NCI-H1092 (cell line): ENCODE data around the gene HMGXB3.

ENCODE experiments used
- DNase-seq: peaks from one replicate; lab custom pipeline; 2025; lab: John Stamatoyannopoulos, UW

Gene HMGXB3

DNA sequence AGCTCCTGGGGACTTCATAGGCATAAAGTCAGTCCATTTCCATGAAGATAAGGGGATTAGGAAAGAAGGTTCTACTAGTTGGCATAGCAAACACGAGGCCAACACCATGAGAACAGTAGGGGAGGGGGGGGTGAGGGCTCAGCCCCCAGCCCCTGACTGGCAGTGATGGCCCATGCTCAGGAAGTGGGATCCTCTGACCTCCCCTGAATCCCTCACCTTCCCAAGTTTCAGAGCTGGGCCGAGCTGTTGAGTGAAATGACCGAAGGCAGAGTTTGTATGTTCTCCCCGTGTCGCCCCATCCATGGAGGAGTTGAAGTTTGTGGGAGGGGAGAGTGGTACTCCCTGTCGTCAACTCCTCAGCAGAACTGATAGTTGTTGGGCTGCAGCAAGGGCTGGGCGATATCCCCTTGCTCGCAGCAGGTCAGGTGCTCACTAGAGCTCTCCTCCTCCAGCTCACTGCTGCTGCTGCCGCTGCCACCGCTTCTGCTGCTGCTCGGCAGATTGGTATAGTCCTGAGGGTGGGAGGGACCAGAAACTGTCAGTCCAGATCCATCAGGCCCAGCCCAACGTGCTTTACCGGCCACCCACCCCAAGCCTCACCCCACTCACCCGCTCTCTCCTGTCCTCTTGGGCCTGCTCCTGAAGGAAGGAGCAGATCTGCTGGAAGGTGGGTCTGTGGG lies 53.3 kb downstream of the HMGXB3 start:
- DNase-seq, result no peak

DNA sequence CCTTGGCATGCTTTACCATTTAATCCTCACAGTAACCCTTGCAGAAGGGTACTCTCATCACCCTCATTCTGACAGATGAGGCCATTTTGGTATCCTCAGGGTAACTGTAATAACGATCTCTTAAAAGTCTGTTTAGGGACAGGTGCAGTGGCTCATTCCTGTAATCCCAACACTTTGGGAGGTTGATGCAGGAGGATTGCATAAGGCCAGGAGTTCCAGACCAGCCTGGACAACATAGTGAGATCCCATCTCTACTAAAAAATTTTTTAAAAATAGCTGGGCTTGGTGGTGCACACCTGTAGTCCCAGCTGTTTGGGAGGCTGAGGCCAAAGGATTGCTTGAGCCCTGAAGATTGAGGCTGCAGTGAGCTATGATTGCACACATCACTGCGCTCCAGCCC lies 54.0 kb downstream of the HMGXB3 start:
- no peak for DNase-seq

DNA sequence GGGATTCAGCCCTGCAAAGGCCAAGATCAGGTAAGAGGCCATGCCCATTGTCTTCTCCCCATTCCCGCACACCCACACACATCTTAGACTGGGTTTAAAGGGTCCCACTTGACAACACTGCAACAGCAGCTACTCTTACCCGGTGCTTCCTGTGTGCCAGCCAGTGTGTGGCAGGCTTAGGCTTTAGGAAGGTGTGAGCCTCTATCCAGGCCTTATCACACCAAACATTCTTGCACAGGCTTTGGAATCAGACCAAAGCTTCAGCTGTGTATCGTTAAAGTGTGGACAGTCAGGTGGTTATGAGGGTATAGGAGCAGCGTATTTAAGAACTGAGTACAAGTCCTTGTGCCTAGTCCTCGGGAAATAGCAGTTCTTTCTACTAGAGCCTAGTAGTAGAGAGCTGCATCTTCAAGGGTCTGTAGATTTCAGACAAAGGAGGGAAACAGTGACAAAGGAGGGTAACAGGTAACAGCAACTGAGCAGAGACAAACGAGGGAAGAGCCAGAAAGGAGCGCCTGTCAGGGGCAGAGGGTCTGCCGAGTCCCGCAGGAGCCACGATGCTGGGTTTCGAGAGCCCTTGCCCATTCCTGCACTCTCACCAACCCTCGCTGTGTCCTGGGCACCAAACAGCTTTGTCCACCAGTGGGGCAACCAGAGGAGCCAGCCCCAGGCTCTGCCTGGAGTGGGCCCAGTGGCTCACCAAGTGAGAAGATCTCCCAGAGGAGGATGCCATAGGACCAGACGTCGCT lies 55.0 kb downstream of the HMGXB3 start:
- no peak for DNase-seq

DNA sequence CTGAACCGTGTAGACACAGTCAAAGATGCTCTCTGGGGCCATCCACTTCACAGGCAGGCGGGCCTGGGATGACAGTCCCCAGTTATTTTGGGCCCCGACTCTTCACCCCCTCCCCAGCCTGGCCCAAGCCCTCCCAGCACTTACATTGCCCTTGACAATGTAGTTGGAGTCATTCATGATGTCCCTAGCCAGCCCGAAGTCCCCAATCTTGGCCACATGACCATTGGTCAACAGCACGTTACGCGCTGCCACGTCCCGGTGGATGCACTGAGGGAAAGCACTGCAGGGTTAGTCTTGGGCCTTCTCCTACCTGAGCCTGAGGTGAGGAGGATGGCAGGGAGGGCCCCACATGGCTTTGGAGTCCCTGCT lies 55.5 kb downstream of the HMGXB3 start:
- DNase-seq, result no peak

DNA sequence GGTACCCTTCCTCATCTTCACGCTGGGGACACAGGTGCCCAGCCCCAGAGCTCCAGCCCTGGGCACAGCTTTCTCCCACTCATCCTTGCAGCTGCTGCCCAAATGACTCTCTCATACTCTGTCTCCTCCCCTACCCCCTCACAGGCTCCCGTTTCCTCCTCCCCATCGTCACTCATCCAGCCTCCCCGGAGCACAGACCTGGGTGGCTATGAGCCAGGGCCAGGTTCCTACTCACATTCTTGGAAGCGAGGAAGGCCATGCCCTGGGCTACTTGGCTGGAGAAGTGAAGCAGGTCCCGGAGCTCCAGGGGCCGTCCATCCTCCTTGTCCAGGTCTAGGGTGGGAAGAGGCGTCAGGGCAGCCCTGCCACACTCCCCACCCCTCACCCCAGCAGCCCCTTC lies 56.5 kb downstream of the HMGXB3 start:
- DNase-seq, result no peak

DNA sequence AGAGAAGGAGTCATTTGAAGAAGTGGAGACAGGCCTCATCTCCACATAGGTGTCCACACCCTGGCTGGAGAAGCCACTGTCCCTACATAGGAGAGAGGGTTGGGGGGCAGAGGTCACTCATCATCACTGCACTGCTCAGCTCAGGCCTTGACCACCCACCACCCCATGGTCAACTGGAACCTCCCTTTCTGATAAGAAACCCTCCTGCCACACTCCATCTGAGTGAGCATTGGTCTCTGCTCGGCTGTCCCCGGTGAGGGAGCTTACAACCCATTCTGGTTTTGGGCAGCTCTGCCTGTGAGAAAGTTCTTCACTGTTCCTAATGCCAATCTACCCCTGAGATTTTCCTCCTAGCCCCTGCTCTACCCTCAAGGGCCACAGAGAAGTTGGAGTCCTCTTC lies 57.0 kb downstream of the HMGXB3 start:
- DNase-seq, result no peak

DNA sequence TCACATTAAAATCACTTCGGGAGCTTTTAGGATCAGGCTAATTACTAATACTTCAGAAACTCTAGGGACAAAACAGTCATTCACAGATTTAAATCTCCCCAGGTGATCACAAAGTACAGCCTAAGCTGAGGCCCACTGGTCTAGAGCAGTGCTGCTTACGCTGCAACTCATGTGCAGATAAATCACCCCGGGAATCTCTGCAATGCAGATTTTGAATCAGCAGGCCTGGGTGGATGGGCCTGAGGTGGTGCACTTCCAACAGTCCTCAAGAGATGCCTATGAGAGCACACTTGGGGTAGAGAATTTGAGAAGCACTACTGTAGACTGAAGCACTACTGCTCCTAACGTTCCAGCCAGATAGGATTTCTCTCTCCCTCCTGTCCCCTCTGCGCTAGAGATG lies 57.5 kb downstream of the HMGXB3 start:
- no peak for DNase-seq

DNA sequence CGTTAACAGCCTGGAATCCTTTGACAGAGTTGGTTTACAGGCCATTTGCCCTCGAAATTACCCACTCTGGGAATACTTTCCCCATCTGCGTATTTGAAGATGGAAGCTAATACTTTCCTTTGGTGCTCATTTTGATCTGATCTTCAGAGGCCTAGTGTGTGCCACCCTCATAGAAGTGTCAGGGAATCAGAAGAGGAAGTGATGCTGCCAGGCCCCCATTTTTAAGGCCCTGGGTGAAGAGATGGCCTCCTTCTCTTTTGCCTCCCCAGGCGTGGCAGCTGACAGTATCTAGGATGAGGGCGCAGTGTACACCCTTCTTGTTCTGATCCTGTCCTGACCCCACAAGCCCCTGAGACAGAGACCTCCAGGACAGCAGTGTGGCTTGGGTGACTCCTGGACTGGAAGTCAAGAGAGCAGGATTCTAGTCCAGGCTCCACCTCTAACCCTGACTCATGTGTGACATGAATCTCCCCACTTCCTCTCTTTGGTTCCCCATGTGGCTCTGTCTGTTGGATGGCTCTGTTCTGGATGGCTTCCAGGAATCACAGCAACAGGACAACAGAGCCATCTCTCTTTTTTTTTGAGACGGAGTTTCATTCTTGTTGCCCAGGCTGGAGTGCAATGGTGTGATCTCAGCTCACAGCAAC lies 58.1 kb downstream of the HMGXB3 start:
- no peak for DNase-seq

DNA sequence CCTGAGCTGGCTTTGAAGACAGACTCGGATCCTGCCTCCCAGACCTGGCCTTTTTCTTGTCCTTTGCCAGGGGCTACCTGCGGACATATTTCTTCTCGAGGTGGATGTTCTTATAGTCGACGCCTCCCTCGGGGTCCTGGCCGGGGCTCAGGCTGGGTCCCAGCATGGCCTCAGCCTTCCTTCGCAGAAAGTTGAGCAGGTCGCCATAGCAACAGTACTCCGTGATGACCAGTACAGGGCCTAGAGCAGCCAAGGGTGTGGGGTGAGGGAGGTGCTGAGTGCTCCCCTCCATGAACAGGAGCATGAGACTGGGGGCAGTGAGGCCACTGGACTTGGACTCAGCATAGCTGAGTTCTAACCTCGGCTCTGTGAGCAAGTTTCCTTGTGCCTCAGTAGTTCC lies 59.1 kb downstream of the HMGXB3 start:
- no peak for DNase-seq

DNA sequence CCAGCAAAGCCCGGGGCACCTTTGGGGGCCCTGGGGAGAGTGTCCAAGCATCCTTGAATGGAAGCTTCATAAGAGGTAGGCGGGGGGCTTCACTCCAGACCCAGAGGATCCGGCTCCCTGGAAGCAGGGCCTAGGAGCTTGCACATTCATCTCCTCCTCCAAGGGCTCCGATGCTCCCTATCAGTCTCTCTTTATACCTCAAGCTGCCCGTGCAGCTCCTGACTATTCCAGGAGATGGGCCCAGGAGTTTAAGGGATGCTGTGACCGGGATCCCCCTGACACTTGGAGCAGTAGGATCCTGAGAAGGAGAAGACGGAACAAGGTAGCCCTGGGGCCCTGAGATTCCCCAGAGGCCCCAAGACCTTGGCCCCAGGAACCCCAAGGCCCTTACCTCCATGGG lies 59.9 kb downstream of the HMGXB3 start:
- DNase-seq, result no peak

DNA sequence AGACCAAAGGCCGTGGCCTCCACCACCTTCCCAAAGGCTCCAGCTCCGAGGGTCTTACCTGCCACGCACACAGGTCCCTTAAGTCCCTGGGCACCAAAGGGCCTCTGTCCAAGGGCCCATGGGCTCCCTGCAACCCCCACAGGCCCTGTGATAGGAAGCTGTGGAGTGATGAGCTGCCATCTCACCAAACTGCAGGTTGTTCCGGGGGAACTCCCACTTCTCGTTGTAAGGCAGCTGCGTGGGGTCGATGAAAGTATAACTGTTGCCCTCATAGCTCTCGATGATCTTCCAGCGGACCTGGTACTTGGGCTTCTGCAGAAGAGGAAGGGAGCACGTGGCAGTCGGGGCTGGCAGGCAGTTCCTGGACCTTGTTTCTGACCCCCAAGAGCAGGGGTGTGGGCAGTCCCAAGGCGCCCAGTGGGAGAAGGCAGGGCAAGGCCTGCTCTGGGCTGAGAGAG lies 61.0 kb downstream of the HMGXB3 start:
- DNase-seq, result no peak

DNA sequence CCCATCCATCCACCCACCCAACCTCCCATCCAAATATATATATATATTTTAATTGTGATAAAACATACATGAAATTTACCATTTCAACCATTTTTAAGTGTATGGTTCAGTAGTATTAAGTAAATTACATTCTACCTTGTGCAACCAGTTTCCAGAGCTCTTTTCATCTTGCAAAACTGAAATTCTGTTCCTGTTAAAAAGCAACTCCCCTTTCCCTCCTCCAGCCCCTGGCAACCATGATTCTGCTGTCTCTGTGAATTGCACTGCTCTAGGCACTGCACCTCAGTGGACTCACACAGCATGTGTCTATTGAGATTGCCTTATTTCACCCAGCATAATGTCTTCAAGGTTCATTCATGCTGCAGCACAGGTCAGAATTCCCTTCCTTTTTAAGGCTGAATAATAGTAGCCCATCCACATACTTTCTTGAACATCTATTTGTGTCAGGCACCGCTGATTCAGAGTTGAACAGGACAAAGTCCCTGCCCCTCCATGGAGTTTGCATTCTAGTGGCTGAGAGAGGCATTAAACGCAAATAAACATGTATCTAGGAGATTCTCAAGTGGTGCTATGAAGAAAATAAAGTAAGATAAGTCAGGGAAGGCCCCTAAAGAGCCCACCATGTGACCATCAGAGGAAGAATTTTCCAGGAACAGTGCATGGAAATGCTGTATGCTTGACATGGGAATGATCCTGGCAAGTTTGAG lies 61.8 kb downstream of the HMGXB3 start:
- DNase-seq, result no peak

DNA sequence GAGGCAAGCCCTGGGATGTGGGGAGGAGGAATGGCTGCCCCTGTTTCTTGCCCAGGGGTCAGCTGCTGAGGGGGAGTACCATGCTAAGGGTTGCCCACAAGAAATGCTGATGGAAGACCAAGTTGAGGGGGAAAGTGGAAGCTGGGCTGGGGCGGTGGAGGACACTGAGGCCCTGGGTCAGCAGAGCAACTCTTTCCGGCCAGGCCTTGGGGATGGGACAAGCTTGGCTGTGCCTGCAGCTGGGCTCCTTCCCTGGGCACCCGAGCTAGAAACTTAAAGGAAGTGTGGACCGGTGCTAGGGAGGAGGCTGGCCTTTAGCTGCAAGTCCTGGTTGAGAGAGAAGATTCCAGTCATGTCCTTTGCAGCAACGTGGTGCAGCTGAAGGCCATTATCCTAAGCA lies 63.1 kb downstream of the HMGXB3 start:
- DNase-seq, result no peak

DNA sequence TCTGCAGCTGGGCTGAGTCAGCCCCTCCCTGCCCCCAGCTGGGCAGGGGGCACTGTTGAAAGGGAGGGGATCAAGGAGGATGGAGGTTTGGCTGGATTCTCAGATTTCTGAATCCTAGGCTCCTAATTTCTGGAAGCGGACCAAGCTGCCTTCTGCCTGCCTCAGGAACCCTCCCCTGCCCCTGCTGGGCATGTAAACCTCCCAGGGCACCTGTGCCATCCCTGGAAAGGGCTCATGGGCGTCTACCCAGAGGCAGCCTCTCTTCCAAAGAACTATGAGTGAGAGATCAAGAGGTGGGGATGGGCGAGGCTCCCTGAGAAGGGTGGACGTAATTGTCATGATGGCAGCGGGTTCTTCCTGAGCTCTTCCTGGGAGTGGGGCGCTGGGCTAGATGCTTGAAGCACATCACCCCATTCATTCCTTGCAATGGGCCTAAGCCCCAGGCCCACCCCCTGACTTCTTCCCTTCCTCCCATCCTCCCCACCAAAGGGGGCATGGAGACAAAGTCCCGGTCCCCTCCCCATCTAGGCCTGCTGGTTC lies 64.2 kb downstream of the HMGXB3 start:
- DNase-seq, result no peak

DNA sequence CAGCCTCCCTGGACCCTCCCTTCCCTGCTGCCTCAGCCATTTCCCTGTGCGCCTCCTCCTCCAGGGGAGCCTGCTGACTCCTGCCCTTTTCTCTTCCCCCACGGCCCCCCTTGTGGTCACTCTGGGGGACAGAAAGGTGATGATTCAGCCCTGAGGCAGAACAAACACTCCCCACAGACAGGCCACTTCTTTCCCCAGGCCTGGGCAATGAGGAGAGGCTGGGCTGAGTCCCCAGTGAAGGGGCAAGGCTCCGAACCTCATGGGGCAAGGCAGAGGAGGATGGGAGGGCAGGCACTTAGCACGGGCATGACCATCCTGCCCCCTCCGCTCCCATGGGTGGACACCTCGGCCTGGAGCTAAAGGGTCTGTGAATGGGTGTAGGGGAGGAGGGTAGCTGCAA lies 64.8 kb downstream of the HMGXB3 start:
- no peak for DNase-seq

DNA sequence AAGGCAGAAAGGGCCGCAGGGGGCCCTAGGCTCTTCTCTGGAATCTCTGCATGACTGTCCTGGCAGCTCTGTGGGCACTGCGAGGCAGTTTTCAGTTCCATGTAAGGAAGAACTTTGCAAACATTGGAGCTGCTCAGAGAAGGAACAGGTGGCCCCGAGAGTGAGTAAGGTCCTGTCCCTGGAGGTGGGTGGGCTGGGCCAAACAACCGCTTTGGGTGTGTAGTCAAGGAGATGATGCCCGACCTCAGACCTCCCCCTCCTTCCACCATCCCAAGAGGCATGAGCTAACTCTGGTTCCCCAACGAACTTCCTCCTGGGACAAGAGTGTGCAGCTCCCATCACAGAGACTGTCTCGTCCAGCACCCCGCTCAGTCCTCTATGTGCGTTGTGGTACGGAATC lies 65.3 kb downstream of the HMGXB3 start:
- no peak for DNase-seq

DNA sequence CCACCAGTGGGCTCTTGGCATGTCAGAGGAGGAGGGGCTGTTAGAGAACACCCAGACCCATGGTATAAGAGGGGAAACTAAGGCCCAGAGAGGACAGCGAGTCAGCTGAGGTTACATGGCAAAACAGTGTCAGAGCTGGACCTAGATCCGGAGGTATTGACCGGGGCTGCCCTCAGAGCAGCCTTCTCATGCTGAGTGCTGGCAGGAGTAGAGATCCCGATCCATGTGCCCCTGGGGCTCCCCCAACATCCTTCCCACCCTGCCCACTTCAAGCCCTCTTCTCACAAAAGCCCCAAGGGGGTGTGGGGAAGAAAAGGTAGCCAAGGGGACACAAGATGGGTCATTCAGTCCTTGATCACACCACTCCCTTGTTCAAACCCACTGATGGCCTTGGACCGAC lies 65.9 kb downstream of the HMGXB3 start:
- DNase-seq, result no peak

DNA sequence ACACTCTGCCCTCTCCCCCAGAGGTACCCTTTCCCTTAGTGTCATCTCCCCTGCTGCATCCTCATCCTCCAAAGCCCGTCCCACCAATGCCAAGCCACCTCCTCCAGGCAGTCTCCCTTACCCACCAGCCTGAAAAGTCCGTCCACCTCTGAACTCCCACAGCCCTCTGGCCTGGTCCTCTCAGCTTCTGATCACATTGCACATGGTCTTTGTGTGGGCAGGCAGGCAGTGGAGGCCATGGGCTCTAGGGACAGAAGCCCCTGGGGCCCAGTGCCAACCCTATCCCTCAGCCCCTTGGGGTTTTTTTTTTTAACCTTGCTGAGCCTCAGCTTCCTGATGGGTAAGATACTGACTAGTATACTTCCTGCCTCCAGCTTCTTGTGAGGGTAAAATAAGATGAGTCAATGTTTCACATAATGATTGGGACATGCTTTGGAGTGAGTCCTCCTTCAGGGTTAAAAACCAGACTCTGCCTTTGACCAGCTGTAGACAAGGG lies 66.4 kb downstream of the HMGXB3 start:
- no peak for DNase-seq

DNA sequence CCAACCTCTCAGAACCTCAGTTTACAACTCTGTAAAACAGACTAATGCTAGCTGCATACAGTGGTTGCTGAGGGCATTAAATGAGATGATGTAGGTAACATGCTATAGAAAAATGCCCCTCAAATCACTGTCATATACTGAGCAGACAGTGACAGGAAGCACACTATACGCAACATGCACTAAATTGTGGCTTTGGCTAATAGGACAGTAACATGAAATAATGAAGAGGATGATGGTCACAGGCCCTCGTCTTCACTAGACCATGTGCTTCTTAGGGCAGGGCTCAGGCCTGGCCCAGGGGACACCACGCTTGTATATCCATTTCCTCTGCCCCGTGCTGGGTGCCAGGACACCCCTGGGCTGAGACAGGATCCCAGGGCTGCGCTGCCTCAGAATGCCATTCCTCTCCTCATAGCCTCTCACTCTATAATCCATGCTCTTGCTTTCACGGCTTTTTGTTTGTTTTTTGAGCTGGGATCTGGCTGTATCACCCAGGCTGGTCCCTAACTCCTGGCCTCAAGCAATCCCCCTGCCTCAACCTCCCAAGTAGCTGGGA lies 66.9 kb downstream of the HMGXB3 start:
- DNase-seq, result no peak

DNA sequence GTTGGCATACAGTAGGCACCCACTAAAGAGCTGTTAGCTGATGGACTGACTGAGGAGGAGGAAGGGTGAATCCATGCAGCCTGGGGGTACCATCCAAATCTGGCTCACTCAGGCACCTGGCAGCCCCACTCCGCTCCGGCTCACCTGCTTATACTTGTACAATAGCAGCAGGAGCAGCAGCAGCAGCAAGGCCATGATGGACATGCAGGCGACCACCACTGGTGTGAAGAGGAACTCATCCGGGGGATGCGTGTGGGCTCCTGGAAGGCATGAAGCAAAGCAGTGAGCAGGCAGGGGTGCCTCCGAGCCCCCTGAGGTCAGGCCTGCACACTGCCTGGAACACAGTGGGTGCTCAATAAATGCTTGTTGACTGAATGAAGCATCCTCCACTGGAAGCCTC lies 67.5 kb downstream of the HMGXB3 start:
- no peak for DNase-seq

DNA sequence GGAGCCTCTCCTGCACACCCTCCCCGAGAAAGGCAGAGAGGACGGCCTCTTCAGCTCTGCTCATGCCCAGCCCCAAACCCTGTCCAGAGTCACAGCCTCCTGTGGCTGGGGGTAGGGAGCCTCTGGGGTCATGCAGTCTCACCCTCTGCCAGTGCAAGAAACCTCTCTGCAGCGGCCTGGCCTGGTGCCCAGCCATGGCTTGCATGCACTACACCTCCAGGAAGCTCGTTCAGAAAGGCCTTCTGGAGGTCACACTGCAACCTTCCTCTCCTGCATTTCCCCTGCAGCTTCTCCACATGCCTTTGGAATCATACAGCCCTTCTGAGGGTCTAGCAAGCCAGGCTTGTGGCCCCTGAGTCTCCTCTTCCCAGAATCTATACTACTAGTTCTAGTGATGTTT lies 67.9 kb downstream of the HMGXB3 start:
- no peak for DNase-seq
